H1 (cell line): ENCODE data around the gene TRAK1. TPM values are rescaled to one million over a fixed set of nuclear protein-coding genes. Genes with fewer than 3 reads are reported as not detected.

Experiments used
- CTCF ChIA-PET: fragments of 300-600 bp; sonication (Branson Sonifier 250); formaldehyde crosslinking; loops from one replicate; lab custom pipeline; 2021; ENCODE audit not compliant: partially characterized antibody; lab: Charles Lee
- POLR2A ChIA-PET: fragments of 300-600 bp; sonication (Branson Sonifier 250); formaldehyde crosslinking; loops from one replicate; lab custom pipeline; 2021; ENCODE audit warnings: inconsistent platforms; ENCODE audit not compliant: partially characterized antibody; lab: Charles Lee
- DNase-seq, 2 experiments: peaks; one replicate each; pipeline versions ENCODE4 v3.0.0 to v3.0.0-alpha.2; 2010 to 2022; ENCODE audit warnings: low spot score in 2 of 2, low read depth in 1 of 2, mixed read lengths in 1 of 2
- FAIRE-seq: peaks from 2 replicates; lab custom pipeline; 2011; peaks lifted over from hg19 to GRCh38; lab: Jason Lieb, UNC
- H2AFZ ChIP-seq: 2 replicates; pipeline ENCODE4 v1.8.1; 2012; ENCODE audit warnings: low read length, inconsistent platforms
- H2AK5ac ChIP-seq: 2 replicates; pipeline ENCODE4 v1.6.1; 2013; ENCODE audit warnings: low read depth, low read length
- H2BK120ac ChIP-seq: replicated peaks from 2 replicates; pipeline ENCODE3; 2013; ENCODE audit warnings: low read depth, low read length, inconsistent platforms
- H2BK12ac ChIP-seq: 2 replicates; pipeline ENCODE4 v1.6.1; 2013; ENCODE audit warnings: low read depth, low read length
- H2BK15ac ChIP-seq: 2 replicates; pipeline ENCODE4 v1.6.1; 2013; ENCODE audit warnings: low read length
- H2BK20ac ChIP-seq: 2 replicates; pipeline ENCODE4 v1.6.1; 2013; ENCODE audit warnings: low read length
- H2BK5ac ChIP-seq: 2 replicates; pipeline ENCODE4 v1.6.1; 2013; ENCODE audit warnings: low read depth, low read length
- H3K14ac ChIP-seq: 2 replicates; pipeline ENCODE4 v1.6.1; 2013; ENCODE audit warnings: inconsistent platforms; ENCODE audit not compliant: insufficient read length
- H3K18ac ChIP-seq: 2 replicates; pipeline ENCODE4 v1.6.1; 2013; ENCODE audit warnings: low read length; ENCODE audit errors: extremely low read depth
- H3K23ac ChIP-seq: 2 replicates; pipeline ENCODE4 v1.6.1; 2013; ENCODE audit warnings: inconsistent platforms; ENCODE audit not compliant: insufficient read length
- H3K23me2 ChIP-seq: 2 replicates; pipeline ENCODE4 v1.6.1; 2013; ENCODE audit warnings: low read depth, low read length
- H3K27ac ChIP-seq: 2 replicates; pipeline ENCODE4 v1.6.1; 2011; ENCODE audit warnings: low read depth, low read length, inconsistent platforms
- H3K27me3 ChIP-seq, 4 experiments: replicated peaks in 1 of 4; 1 replicate in 1 of 4; 2 replicates in 3 of 4; pipeline versions ENCODE4 v1.6.1 to v1.8.1; 2011 to 2013; ENCODE audit warnings: low read length in 3 of 4, mild to moderate bottlenecking in 3 of 4, inconsistent platforms in 2 of 4, mixed read lengths in 2 of 4, moderate library complexity in 1 of 4; ENCODE audit not compliant: control insufficient read depth in 3 of 4, insufficient read depth in 3 of 4; ENCODE audit errors: extremely low read depth in 1 of 4
- H3K36me3 ChIP-seq, 4 experiments: 2 replicates each; pipeline versions ENCODE4 v1.6.1 to v1.8.1; 2011 to 2013; ENCODE audit warnings: mild to moderate bottlenecking in 4 of 4, low read length in 3 of 4, moderate library complexity in 2 of 4, control low read depth in 1 of 4, inconsistent platforms in 1 of 4; ENCODE audit not compliant: insufficient read depth in 4 of 4, control insufficient read depth in 2 of 4
- H3K4ac ChIP-seq: replicated peaks from 2 replicates; pipeline ENCODE3; 2013; ENCODE audit warnings: low read length, low read depth, mixed read lengths, inconsistent platforms; ENCODE audit not compliant: insufficient read length
- H3K4me1 ChIP-seq, 4 experiments: replicated peaks in 1 of 4; 1 replicate in 1 of 4; 2 replicates in 3 of 4; pipeline versions ENCODE4 v1.6.1 to v1.8.1; 2011 to 2013; ENCODE audit warnings: low read length in 3 of 4, inconsistent platforms in 2 of 4, mixed read lengths in 1 of 4; ENCODE audit not compliant: insufficient read depth in 4 of 4, control insufficient read depth in 3 of 4
- H3K4me2 ChIP-seq, 2 experiments: 2 replicates each; pipeline versions ENCODE4 v1.6.1 to v1.8.1; 2011 to 2013; ENCODE audit warnings: low read depth in 2 of 2, low read length in 2 of 2, control low read depth in 1 of 2, inconsistent platforms in 1 of 2, mild to moderate bottlenecking in 1 of 2; ENCODE audit not compliant: insufficient read depth in 1 of 2
- H3K4me3 ChIP-seq, 4 experiments: fragments of 200-600, 300-600 bp in 1 of 4; sonication (generic), shearing (Covaris generic), sonication (Bioruptor Twin) in 1 of 4; 2 replicates each; pipeline versions ENCODE4 v1.5.1 to v1.8.1; 2011 to 2016; ENCODE audit warnings: low read length in 4 of 4, low read depth in 3 of 4, control low read depth in 2 of 4, inconsistent platforms in 2 of 4, mild to moderate bottlenecking in 2 of 4, mixed read lengths in 1 of 4, moderate library complexity in 1 of 4; ENCODE audit not compliant: insufficient read depth in 2 of 4; ENCODE audit errors: extremely low read depth in 1 of 4
- H3K56ac ChIP-seq: replicated peaks from 2 replicates; pipeline ENCODE3; 2013; ENCODE audit warnings: low read depth, mild to moderate bottlenecking, mixed read lengths, low read length, inconsistent platforms; ENCODE audit not compliant: insufficient read length
- H3K79me1 ChIP-seq: 2 replicates; pipeline ENCODE4 v1.6.1; 2013; ENCODE audit warnings: low read depth, low read length, control low read depth
- H3K79me2 ChIP-seq, 2 experiments: 2 replicates each; pipeline versions ENCODE4 v1.6.1 to v1.8.1; 2012 to 2013; ENCODE audit warnings: low read length in 2 of 2, mild to moderate bottlenecking in 2 of 2, inconsistent platforms in 1 of 2; ENCODE audit not compliant: insufficient read depth in 2 of 2, control insufficient read depth in 1 of 2
- H3K9ac ChIP-seq, 4 experiments: replicated peaks in 1 of 4; 1 replicate in 1 of 4; 2 replicates in 3 of 4; pipeline versions ENCODE4 v1.6.1 to v1.8.1; 2011 to 2013; ENCODE audit warnings: low read depth in 3 of 4, low read length in 3 of 4, control low read depth in 2 of 4, mild to moderate bottlenecking in 2 of 4, moderate library complexity in 2 of 4, inconsistent platforms in 1 of 4; ENCODE audit errors: extremely low read depth in 1 of 4
- H3K9me3 ChIP-seq, 2 experiments: 2 replicates each; pipeline versions ENCODE4 v1.6.1 to v1.8.1; 2012 to 2013; ENCODE audit warnings: mild to moderate bottlenecking in 2 of 2, moderate library complexity in 2 of 2, control low read depth in 1 of 2, inconsistent platforms in 1 of 2, low read depth in 1 of 2, low read length in 1 of 2, mixed read lengths in 1 of 2; ENCODE audit not compliant: insufficient read depth in 2 of 2
- H4K20me1 ChIP-seq, 2 experiments: replicated peaks in 1 of 2; 2 replicates each; pipeline versions ENCODE3 to v1.8.1; 2011 to 2013; ENCODE audit warnings: inconsistent platforms in 2 of 2, low read length in 2 of 2, mild to moderate bottlenecking in 1 of 2; ENCODE audit not compliant: insufficient read depth in 2 of 2, control insufficient read depth in 1 of 2
- H4K5ac ChIP-seq: 2 replicates; pipeline ENCODE4 v1.6.1; 2013; ENCODE audit warnings: low read length, low read depth, mixed read lengths, inconsistent platforms; ENCODE audit not compliant: insufficient read length
- H4K8ac ChIP-seq: 2 replicates; pipeline ENCODE4 v1.8.0; 2013; ENCODE audit warnings: mild to moderate bottlenecking, moderate library complexity, low read length, inconsistent platforms; ENCODE audit not compliant: insufficient read depth; ENCODE audit errors: extremely low read depth
- H4K91ac ChIP-seq: replicated peaks from 2 replicates; pipeline ENCODE3; 2013; ENCODE audit warnings: low read length, mixed read lengths, inconsistent platforms; ENCODE audit not compliant: insufficient read length
- TEAD4 ChIP-seq: IDR thresholded peaks from 2 replicates; pipeline ENCODE4 v1.6.1; 2012; ENCODE audit warnings: low read depth, low read length, inconsistent platforms, mixed read lengths
- WGBS, 2 experiments: shearing (Covaris generic) in 1 of 2; methylation state at CpG; one replicate each; pipeline versions ENCODE4 v1.1.6 to v1.1.7; 2013 to 2015; ENCODE audit warnings: low lambda C conversion rate in 2 of 2, mixed read lengths in 2 of 2, inconsistent platforms in 1 of 2, low coverage in 1 of 2, missing lambda C conversion rate in 1 of 2; ENCODE audit not compliant: insufficient replicate concordance in 2 of 2, insufficient coverage in 1 of 2, insufficient read length in 1 of 2; ENCODE audit errors: extremely low coverage in 1 of 2, missing lambda C conversion rate in 1 of 2; 5-methylcytosine and 5-hydroxymethylcytosine counted together
- polyA plus RNA-seq, 7 experiments: library from polyadenylated mRNA; depleted of rRNA in 3 of 7; stranded (reverse) in 5 of 7; unstranded in 2 of 7; fragments of >200 nt in 5 of 7; fragments of 200-250 nt in 2 of 7; gene quantifications; 1 replicate in 5 of 7; 2 replicates in 1 of 7; 4 replicates in 1 of 7; pipeline versions ENCODE4 v1.2.1 to v1.2.3, GENCODE V29; 2011 to 2013; ENCODE audit warnings: missing spikeins in 2 of 7, mixed read lengths in 2 of 7
- total RNA-seq: library from RNA; stranded (reverse); fragmentation: NEBNext Ultra II Directional; extraction: Animal tissue kit (Norgen Biotek cat#: 25700); gene quantifications from 2 replicates; pipeline ENCODE4 v1.2.1, GENCODE V29; 2021

TRAK1 gene
- total and polyA plus RNA-seq, 2 of the 8 experiments (the other 6 are each of a cell fraction or from before 2014, with no cell fraction given) = 21.3 to 32.7 TPM

DNA sequence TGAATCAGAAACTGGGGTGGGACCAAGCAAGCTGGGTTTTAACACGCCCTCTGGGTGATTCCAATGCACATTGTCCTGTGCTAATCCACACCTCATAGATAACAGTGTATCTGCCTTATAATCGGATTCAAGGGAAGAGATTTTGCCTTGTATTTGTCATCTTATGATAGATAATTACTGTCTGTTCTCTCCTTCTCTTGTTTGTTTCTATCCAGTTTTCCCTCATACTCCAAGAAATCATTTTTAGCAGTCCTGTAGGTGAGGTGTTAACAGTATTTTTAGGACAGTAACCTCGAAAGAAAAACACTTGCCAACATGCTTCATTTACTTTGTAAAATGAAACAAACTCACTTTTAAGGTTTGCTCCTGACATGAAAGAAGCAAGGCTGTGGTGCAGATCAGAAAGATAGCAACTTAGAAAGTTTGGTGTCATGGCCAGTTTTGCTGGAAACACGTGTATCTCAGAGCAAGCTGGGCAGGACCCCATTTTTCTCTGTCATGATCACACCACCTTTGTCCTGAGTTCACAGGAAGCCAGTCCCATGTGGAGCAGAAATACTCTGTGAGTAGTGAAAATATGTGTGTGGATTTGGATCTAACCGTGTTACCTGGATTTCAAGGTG lies 72.6 kb downstream of the TRAK1 start:
- H3K14ac ChIP-seq = no peak overlapping the region
- no peaks in the 10 kb centered on the region for H3K27me3 ChIP-seq
- H3K9ac ChIP-seq = no peak overlapping the region; a peak in 1 of 7 replicates
- H3K23ac ChIP-seq = no peak overlapping the region
- no peak overlapping the region for H2BK120ac ChIP-seq
- no peaks in the 10 kb centered on the region for H3K9me3 ChIP-seq
- peaks cover 4% of the 10 kb centered on the region; the same call in 1 of the 2 replicates for H3K23me2 ChIP-seq
- FAIRE-seq = no peak
- peaks cover 0 to 6% (median 4%) of the 10 kb centered on the region in 4 experiments; a peak in 5 of 7 replicates for H3K4me1 ChIP-seq
- no peak overlapping the region for H3K4me3 ChIP-seq
- H2AFZ ChIP-seq = no peak overlapping the region
- no peak overlapping the region for H3K27ac ChIP-seq
- peaks cover 2 to 55% of the 10 kb centered on the region in 2 experiments; a peak in 3 of 4 replicates for H3K79me2 ChIP-seq
- no peak overlapping the region for H3K4ac ChIP-seq
- TF ChIP-seq TEAD4 = no peak
- no peak overlapping the region for H2BK20ac ChIP-seq
- H2AK5ac ChIP-seq = no peak overlapping the region
- no peak overlapping the region for H4K8ac ChIP-seq
- H4K91ac ChIP-seq = no peak overlapping the region
- no peak overlapping the region for H2BK5ac ChIP-seq
- WGBS, 2 experiments = 84% methylated on average over 5 of the region's 5 CpGs; no CpG with 5 or more reads in 1 of the 2 experiments
- no peaks in the 10 kb centered on the region for H3K36me3 ChIP-seq
- no peak overlapping the region for H2BK12ac ChIP-seq
- H3K56ac ChIP-seq = no peak overlapping the region
- H4K5ac ChIP-seq = no peak overlapping the region
- DNase-seq = no peak
- POLR2A ChIA-PET = no interaction called here
- CTCF ChIA-PET = interaction anchor here (0.9 to 1.6 kb wide), 2 partner anchors 27 to 46 kb away, joined by 3 to 5 read pairs; no protein-coding TSS in a partner anchor
- H2BK15ac ChIP-seq = no peak overlapping the region
- H3K18ac ChIP-seq = no peak overlapping the region
- H3K4me2 ChIP-seq = no peak overlapping the region
- peaks cover 0 to 5% of the 10 kb centered on the region in 2 experiments for H4K20me1 ChIP-seq
- H3K79me1 ChIP-seq = peaks cover 6% of the 10 kb centered on the region
